ENCODE results near the gene ARPIN. TPM values are rescaled to one million over a fixed set of nuclear protein-coding genes. Genes with fewer than 3 reads are reported as not detected.
"Not testable (repeated sequence)": the region's sequence is repeated elsewhere in the genome, so short reads cannot be mapped to it uniquely, and the experiment has no call there.

The ARPIN gene
- 10.5 and 11.2 TPM in 2 replicates for total RNA-seq

DNA sequence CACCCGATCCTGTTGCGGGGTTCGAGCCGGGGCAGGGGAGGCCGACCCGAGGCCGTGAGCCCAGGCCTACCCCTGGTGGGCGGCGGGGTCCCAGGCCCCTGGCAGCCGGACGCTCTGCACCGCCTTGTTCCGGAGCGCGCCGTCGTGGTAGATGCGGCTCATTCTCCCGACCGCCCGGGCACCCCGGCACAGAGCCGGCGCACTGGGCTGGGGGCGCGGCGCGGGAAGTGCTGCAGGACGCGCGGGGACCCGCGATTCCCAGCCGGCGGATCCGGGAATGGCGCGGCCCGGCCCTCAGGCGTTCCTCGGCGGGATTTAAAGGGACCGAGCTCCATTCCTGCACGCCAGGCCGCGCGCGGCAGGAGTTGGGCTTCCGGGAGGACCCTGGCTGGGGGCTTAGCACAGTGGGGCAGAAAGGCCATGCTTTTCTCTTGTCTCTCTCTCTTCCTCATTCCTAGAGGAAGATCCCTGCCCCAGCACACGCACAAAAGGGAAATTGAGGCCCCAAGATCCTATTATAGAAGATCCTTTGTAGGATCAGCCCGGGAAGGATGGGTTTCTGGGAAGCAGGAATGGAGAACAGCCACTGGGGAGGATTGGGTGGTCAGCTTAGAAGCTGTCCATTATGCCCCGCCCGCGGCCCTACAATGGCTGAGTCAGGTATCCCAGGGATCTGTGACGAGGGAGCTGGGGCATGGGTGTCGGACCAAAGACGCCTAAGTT lies at the start of gene ARPIN:
Gene ARPIN (minus strand): TSS at position 279 of the 723 bp plus-strand sequence. CDS start 117 bp downstream, at position 162.
- TF ChIP-seq, protein P1, sequence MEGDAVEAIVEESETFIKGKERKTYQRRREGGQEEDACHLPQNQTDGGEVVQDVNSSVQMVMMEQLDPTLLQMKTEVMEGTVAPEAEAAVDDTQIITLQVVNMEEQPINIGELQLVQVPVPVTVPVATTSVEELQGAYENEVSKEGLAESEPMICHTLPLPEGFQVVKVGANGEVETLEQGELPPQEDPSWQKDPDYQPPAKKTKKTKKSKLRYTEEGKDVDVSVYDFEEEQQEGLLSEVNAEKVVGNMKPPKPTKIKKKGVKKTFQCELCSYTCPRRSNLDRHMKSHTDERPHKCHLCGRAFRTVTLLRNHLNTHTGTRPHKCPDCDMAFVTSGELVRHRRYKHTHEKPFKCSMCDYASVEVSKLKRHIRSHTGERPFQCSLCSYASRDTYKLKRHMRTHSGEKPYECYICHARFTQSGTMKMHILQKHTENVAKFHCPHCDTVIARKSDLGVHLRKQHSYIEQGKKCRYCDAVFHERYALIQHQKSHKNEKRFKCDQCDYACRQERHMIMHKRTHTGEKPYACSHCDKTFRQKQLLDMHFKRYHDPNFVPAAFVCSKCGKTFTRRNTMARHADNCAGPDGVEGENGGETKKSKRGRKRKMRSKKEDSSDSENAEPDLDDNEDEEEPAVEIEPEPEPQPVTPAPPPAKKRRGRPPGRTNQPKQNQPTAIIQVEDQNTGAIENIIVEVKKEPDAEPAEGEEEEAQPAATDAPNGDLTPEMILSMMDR (IDR thresholded peaks at IDR 0.05; ENCODE audit: insufficient read depth, low read length, poor library complexity, severe bottlenecking): no peak
- Histone ChIP-seq H3K36me3 (ENCODE audit: control insufficient read depth, insufficient read depth, low read length) (no peaks in the 10 kb centered on the region), H3K4me3 (ENCODE audit: low read depth, low read length) (peak within 1 kb of the TSS; percentile 61), H3K27me3 (ENCODE audit: control insufficient read depth, insufficient read depth, low read length) (no peaks in the 10 kb centered on the region)
- DNase-seq (ENCODE audit: low read depth): no peak

DNA sequence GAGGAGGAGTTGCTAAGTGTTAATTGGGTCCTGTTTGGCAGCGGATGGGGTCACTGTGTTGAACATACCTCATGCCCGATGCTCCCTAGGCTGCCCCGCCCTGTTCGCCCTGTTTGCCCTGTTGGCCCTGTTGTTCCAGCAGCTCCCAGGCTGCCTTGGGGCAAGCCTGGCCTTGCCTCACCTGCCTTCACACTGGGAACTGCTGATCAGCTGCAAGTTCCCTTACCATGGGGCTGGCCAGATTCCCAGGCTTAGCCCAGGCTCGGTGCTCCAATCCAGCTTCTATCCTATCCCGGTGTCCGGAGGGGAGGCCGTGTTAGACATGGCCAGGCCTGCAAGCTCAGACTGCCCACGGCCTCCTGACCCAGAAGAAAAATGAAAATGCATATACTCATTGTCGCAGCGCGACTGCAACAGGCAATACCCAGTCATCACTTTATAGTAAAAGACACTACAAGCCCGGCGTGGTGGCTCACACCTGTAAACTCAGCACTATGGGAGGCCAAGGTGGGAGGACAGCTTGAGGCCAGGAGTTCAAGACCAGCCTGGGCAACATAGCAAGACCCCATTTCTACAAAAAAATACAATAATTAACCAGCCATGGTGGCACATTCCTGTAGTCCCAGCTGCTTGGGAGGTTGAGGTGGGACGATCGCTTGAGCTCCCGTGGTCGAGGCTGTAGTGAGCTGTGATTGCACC lies 45.5 kb upstream of the ARPIN start:
- TF ChIP-seq, protein P1 (IDR thresholded peaks at IDR 0.05; ENCODE audit: insufficient read depth, low read length, poor library complexity, severe bottlenecking): no peak
- Histone ChIP-seq H3K4me3 (ENCODE audit: low read depth, low read length) (no peak overlapping the region), H3K27me3 (ENCODE audit: control insufficient read depth, insufficient read depth, low read length) (no peaks in the 10 kb centered on the region), H3K36me3 (ENCODE audit: control insufficient read depth, insufficient read depth, low read length) (no peaks in the 10 kb centered on the region)
- DNase-seq (ENCODE audit: low read depth): no peak

DNA sequence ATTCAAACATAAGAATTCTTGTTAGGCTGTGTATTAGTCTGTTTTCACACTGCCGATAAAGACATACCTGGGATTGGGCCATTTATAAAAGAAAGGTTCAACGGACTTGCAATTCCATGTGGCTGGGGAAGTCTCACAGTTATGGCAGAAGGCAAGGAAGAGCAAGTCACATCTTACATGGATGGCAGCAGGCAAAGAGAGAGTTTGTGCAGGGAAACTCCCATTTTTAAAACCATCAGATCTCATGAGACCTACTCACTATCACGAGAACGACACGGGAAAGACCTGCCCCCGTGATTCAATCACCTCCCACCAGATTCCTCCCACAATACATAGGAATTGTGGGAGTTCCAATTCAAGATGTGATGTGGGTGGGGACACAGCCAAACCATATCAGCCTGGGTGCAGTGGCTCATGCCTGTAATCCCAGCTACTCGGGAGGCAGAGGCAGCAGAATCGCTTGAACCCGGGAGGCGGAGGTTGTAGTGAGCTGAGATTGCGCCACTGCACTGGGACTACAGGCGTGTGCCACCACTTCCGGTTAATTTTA lies 42.8 kb upstream of the ARPIN start:
- DNase-seq (ENCODE audit: low read depth); H3K27me3 ChIP-seq (ENCODE audit: control insufficient read depth, insufficient read depth, low read length); H3K4me3 ChIP-seq (ENCODE audit: low read depth, low read length); H3K36me3 ChIP-seq (ENCODE audit: control insufficient read depth, insufficient read depth, low read length): not testable (repeated sequence)

DNA sequence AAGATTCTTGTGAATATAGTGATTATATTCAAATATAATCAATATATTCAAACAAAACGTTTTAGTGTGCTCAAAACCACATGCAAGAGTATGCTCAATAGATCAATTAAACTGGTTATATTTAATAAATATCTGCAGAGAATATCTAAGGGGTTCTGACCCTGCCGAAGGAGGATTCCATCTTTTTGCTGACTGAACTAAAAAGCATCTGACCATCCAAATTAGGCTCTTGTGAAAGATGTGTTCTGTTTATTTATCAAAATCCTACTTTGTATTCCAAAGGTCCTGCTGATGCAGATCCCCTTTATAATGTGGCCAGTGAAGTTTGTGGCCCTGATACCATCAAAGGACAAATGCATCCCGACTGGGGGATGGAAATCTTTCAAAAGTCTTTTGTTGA lies 41.8 kb upstream of the ARPIN start:
- no peaks in the 10 kb centered on the region for H3K36me3 ChIP-seq (ENCODE audit: control insufficient read depth, insufficient read depth, low read length)
- TF ChIP-seq, protein P1 (IDR thresholded peaks at IDR 0.05; ENCODE audit: insufficient read depth, low read length, poor library complexity, severe bottlenecking): no peak
- no peak overlapping the region for H3K4me3 ChIP-seq (ENCODE audit: low read depth, low read length)
- DNase-seq (ENCODE audit: low read depth): no peak
- no peaks in the 10 kb centered on the region for H3K27me3 ChIP-seq (ENCODE audit: control insufficient read depth, insufficient read depth, low read length)

DNA sequence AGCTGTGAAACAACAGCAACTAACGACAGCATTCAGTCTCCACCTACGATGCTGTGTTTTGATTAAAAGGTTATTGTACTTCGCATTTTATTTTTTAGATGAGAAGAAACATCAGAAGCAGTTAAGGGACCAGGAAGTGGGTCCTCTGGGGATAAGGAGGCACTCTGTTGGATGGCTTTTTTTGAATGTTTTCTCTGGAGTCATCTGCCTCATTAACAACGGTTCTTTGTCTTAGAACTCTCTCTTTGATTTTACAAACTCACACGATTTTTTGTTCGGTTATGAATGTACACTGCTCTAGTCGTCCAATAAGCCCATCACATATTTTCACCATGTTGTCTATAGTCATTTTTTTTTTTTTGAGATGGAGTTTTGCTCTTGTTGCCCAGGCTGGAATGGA lies 36.0 kb upstream of the ARPIN start:
- Histone ChIP-seq H3K4me3 (ENCODE audit: low read depth, low read length) (no peak overlapping the region), H3K36me3 (ENCODE audit: control insufficient read depth, insufficient read depth, low read length) (no peaks in the 10 kb centered on the region), H3K27me3 (ENCODE audit: control insufficient read depth, insufficient read depth, low read length) (no peaks in the 10 kb centered on the region)
- TF ChIP-seq, protein P1 (IDR thresholded peaks at IDR 0.05; ENCODE audit: insufficient read depth, low read length, poor library complexity, severe bottlenecking): no peak
- no peak for DNase-seq (ENCODE audit: low read depth)

DNA sequence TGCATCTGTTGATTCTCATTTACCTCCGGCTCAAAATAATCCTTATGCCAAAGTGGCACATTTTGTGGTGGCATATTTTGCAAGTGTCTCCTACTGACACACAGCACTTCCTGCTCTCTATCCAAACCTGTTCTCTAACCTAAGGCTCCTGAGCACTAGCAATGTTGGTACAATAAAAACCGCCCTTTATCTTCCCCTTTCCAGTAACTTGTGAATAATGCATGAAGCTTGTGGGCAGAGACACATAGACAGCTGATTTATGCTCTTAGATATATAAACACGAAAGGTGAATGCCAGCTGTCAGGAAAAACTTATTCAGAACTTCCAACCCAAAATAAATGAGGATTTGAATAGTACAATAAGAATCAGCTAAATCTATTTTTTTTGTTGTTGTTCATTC lies 34.6 kb upstream of the ARPIN start:
- H3K4me3 ChIP-seq (ENCODE audit: low read depth, low read length): no peak overlapping the region
- TF ChIP-seq, protein P1 (IDR thresholded peaks at IDR 0.05; ENCODE audit: insufficient read depth, low read length, poor library complexity, severe bottlenecking): no peak
- no peaks in the 10 kb centered on the region for H3K27me3 ChIP-seq (ENCODE audit: control insufficient read depth, insufficient read depth, low read length)
- H3K36me3 ChIP-seq (ENCODE audit: control insufficient read depth, insufficient read depth, low read length): no peaks in the 10 kb centered on the region
- no peak for DNase-seq (ENCODE audit: low read depth)
